CD4-positive, alpha-beta T cell treated with Interleukin-4 for 1 hour (primary cell): ENCODE data around the gene CSF1.

Experiments used
- DNase-seq, 2 donors: peaks; one replicate each; pipeline ENCODE4 v3.0.0-alpha.2; 2020 to 2022

The CSF1 gene

GRCh38 chr1:109882288-109883245 is 28.1 kb upstream of the CSF1 start:
- no peak for DNase-seq

- DNase-seq = no peak
Observed at GRCh38 chr1:109883248-109883955, 27.2 kb upstream of the CSF1 start.

- no peak for DNase-seq
Observed at GRCh38 chr1:109884242-109884891, 26.3 kb upstream of the CSF1 start.

- no peak for DNase-seq
Observed at GRCh38 chr1:109885589-109885988, 25.1 kb upstream of the CSF1 start.

GRCh38 chr1:109886827-109887226 is 23.8 kb upstream of the CSF1 start:
- peak in 1 of 2 donors; percentile 64 for DNase-seq

- DNase-seq = no peak
Observed at GRCh38 chr1:109887271-109887670, 23.4 kb upstream of the CSF1 start.

- DNase-seq = peak in 1 of 2 donors; percentile 26
Observed at GRCh38 chr1:109887884-109888283, 22.8 kb upstream of the CSF1 start.

GRCh38 chr1:109889094-109889493 is 21.6 kb upstream of the CSF1 start:
- DNase-seq = no peak

GRCh38 chr1:109890115-109890953 is 20.3 kb upstream of the CSF1 start:
- no peak for DNase-seq

- no peak for DNase-seq
Observed at GRCh38 chr1:109891930-109892329, 18.7 kb upstream of the CSF1 start.

- DNase-seq = no peak
Observed at GRCh38 chr1:109892561-109893368, 17.9 kb upstream of the CSF1 start.

- no peak for DNase-seq
Observed at GRCh38 chr1:109893532-109894171, 17.0 kb upstream of the CSF1 start.

- DNase-seq = no peak
Observed at GRCh38 chr1:109894823-109895719, 15.6 kb upstream of the CSF1 start.

- peak; percentile 22 to 74 for DNase-seq
Observed at GRCh38 chr1:109895720-109896504, 14.7 kb upstream of the CSF1 start.

GRCh38 chr1:109896681-109897080 is 14.0 kb upstream of the CSF1 start:
- no peak for DNase-seq

GRCh38 chr1:109897259-109897955 is 13.2 kb upstream of the CSF1 start:
- DNase-seq = peak in 1 of 2 donors; percentile 35

- DNase-seq = no peak
Observed at GRCh38 chr1:109898842-109899241, 11.8 kb upstream of the CSF1 start.

GRCh38 chr1:109901141-109901523 is 9.5 kb upstream of the CSF1 start:
- DNase-seq = no peak
